Calu3 (cell line): ENCODE measurements around the gene MARK2. TPM values are rescaled to one million over a fixed set of nuclear protein-coding genes. Genes with fewer than 3 reads are reported as not detected.

Source experiments
- BruUV-seq: library from RNA; stranded (reverse); fragments of 400-500 nt; replicated peaks from 2 replicates; lab custom pipeline; 2021; lab: Mats Ljungman, UMichigan
- CTCF ChIA-PET: fragments of 300-600 bp; sonication (Branson Sonifier 250); formaldehyde crosslinking; loops from one replicate; lab custom pipeline; 2022; ENCODE audit warnings: antibody characterized with exemption; lab: Charles Lee
- DNase-seq: peaks from one replicate; pipeline ENCODE4 v3.0.0; 2022
- H3K27ac Mint-ChIP-seq: one replicate; pipeline ENCODE4 v1.8.0; 2022; ENCODE audit warnings: mixed read lengths; ENCODE audit not compliant: unreplicated experiment
- H3K27me3 Mint-ChIP-seq: one replicate; pipeline ENCODE4 v1.8.0; 2022; ENCODE audit warnings: mixed read lengths; ENCODE audit not compliant: unreplicated experiment
- H3K36me3 Mint-ChIP-seq: one replicate; pipeline ENCODE4 v1.8.0; 2022; ENCODE audit warnings: mild to moderate bottlenecking, moderate library complexity, mixed read lengths; ENCODE audit not compliant: insufficient read depth, unreplicated experiment
- H3K4me1 Mint-ChIP-seq: one replicate; pipeline ENCODE4 v1.8.0; 2022; ENCODE audit warnings: mild to moderate bottlenecking, low read depth, mixed read lengths; ENCODE audit not compliant: unreplicated experiment
- H3K4me3 Mint-ChIP-seq: one replicate; pipeline ENCODE4 v1.8.0; 2022; ENCODE audit warnings: mild to moderate bottlenecking, low read depth, moderate library complexity, mixed read lengths; ENCODE audit not compliant: unreplicated experiment
- H3K9me3 Mint-ChIP-seq: one replicate; pipeline ENCODE4 v1.8.0; 2022; ENCODE audit warnings: low read depth, mixed read lengths; ENCODE audit not compliant: unreplicated experiment
- CTCF ChIP-seq: fragments of 200-600 bp; IDR thresholded peaks from one replicate; pipeline ENCODE4 v1.8.0; 2022; ENCODE audit warnings: antibody characterized with exemption; ENCODE audit not compliant: unreplicated experiment
- intact Hi-C: fragments of 100-400 bp; cut with micrococcal nuclease; formaldehyde crosslinking; loops from one replicate; pipeline ENCODE4 v1.10.0; 2022; ENCODE audit not compliant: unreplicated experiment
- total RNA-seq: library from RNA; stranded (reverse); gene quantifications from 2 replicates; pipeline ENCODE4 v1.2.3, GENCODE V29; 2022

Gene MARK2
- total RNA-seq, 1 experiment from 2014 or later = 63.1 TPM

GRCh38 chr11:63849691-63850090 is 10.8 kb downstream of the MARK2 start:
- Mint-ChIP-seq H3K9me3 (no peaks in the 10 kb centered on the region), H3K27me3 (no peaks in the 10 kb centered on the region), H3K4me1 (peaks cover 36% of the 10 kb centered on the region), H3K4me3 (no peak overlapping the region), H3K27ac (no peak overlapping the region), H3K36me3 (peaks cover 12% of the 10 kb centered on the region)
- CTCF ChIA-PET = interaction anchor here (2.9 kb wide), 1 partner anchor 96 kb away, joined by 10 read pairs; no protein-coding TSS in a partner anchor
- no peak for DNase-seq
- intact Hi-C loops = no loop called here
- TF ChIP-seq CTCF = no peak
- BruUV-seq = no TSS peak

- DNase-seq = no peak
- peaks cover 36% of the 10 kb centered on the region for H3K4me1 Mint-ChIP-seq
- no TSS peak for BruUV-seq
- peaks cover 12% of the 10 kb centered on the region for H3K36me3 Mint-ChIP-seq
- intact Hi-C loops = no loop called here
- TF ChIP-seq CTCF = no peak
- H3K9me3 Mint-ChIP-seq = no peaks in the 10 kb centered on the region
- H3K27ac Mint-ChIP-seq = no peak overlapping the region
- H3K27me3 Mint-ChIP-seq = no peaks in the 10 kb centered on the region
- CTCF ChIA-PET = interaction anchor here (0.6 to 1.2 kb wide), 2 partner anchors 12 to 70 kb away, joined by 3 read pairs; partner anchors contain the start of gene MARK2
- no peak overlapping the region for H3K4me3 Mint-ChIP-seq
These were observed 12.0 kb downstream of the MARK2 start for GRCh38 chr11:63850920-63851319.

GRCh38 chr11:63851364-63851763 is 12.5 kb downstream of the MARK2 start:
- no TSS peak for BruUV-seq
- CTCF ChIA-PET = interaction anchor here (1.2 kb wide), 1 partner anchor 13 kb away, joined by 3 read pairs; the partner anchor contains the start of gene MARK2
- no peaks in the 10 kb centered on the region for H3K9me3 Mint-ChIP-seq
- H3K4me3 Mint-ChIP-seq = no peak overlapping the region
- intact Hi-C loops = no loop called here
- no peak overlapping the region for H3K27ac Mint-ChIP-seq
- TF ChIP-seq CTCF = no peak
- no peak for DNase-seq
- no peaks in the 10 kb centered on the region for H3K27me3 Mint-ChIP-seq
- H3K36me3 Mint-ChIP-seq = peaks cover 12% of the 10 kb centered on the region
- peaks cover 36% of the 10 kb centered on the region for H3K4me1 Mint-ChIP-seq

GRCh38 chr11:63853476-63853875 is 14.6 kb downstream of the MARK2 start:
- Mint-ChIP-seq H3K4me1 (peaks cover 18% of the 10 kb centered on the region), H3K36me3 (peaks cover 13% of the 10 kb centered on the region), H3K9me3 (no peaks in the 10 kb centered on the region), H3K27me3 (no peaks in the 10 kb centered on the region), H3K4me3 (no peak overlapping the region), H3K27ac (no peak overlapping the region)
- intact Hi-C loops = no loop called here
- DNase-seq = no peak
- no peak for TF ChIP-seq CTCF
- no TSS peak for BruUV-seq
- CTCF ChIA-PET = interaction anchor here (0.7 kb wide), 1 partner anchor 316 kb away, joined by 5 read pairs; no protein-coding TSS in a partner anchor
